ENCODE data around the gene TBC1D8.

DNA sequence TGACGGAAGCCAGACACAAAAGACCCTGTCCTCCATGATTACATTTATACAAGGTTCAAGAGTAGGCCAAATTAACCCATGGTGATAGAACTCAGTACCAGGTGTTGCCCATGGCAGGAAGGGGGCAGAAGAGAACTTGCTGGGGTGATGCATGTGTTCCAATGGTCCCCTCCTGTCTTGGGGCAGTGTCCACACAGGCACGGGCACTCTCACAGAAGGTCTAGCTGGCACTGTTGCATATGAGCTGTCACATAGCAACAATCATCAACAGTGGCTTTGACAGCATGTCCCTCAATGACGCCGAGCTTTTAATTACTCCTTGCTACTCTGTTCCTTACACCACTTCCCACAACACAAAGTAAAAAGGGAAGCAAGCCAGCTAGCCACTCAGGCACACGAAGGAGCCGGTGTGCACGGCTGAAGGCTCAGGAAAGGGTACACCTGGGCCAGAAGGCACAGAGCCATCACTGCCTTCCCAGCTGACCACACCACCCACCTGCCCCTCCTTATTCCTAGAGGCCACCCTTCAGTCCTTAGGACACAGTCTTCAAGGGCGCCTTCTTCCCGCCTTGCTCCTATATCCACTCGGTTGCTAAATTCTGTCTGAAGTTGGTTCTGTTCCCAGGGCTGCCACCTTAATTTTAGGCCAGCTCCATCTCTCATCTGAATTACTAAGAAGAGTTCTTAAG lies 120.2 kb downstream of the TBC1D8 start:
- TF ChIP-seq, protein P1, sequence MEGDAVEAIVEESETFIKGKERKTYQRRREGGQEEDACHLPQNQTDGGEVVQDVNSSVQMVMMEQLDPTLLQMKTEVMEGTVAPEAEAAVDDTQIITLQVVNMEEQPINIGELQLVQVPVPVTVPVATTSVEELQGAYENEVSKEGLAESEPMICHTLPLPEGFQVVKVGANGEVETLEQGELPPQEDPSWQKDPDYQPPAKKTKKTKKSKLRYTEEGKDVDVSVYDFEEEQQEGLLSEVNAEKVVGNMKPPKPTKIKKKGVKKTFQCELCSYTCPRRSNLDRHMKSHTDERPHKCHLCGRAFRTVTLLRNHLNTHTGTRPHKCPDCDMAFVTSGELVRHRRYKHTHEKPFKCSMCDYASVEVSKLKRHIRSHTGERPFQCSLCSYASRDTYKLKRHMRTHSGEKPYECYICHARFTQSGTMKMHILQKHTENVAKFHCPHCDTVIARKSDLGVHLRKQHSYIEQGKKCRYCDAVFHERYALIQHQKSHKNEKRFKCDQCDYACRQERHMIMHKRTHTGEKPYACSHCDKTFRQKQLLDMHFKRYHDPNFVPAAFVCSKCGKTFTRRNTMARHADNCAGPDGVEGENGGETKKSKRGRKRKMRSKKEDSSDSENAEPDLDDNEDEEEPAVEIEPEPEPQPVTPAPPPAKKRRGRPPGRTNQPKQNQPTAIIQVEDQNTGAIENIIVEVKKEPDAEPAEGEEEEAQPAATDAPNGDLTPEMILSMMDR (IDR thresholded peaks at IDR 0.05; ENCODE audit: low read depth, low read length), result no peak
- no peak for TF ChIP-seq POLR2A (IDR thresholded peaks at IDR 0.05; ENCODE audit: extremely low read depth, insufficient read length)

Measured in NB4 (cell line).